ENCODE measurements around the gene GAS2L1.
A peak's percentile ranks its signal among the peaks of the same experiment; 100 is the strongest.

GAS2L1 gene

GRCh38 chr22:29265305-29265704, 41.1 kb upstream of the GAS2L1 start:
- H2AFZ ChIP-seq (ENCODE audit: low read depth, low read length): no peak overlapping the region
- no peak overlapping the region for H3K23ac ChIP-seq (ENCODE audit: low read length in 2 of 2)
- no peak overlapping the region for H2BK15ac ChIP-seq (ENCODE audit: low read depth, poor library complexity, severe bottlenecking)
- H3K79me1 ChIP-seq (replicated peaks; ENCODE audit: low read length, poor library complexity, severe bottlenecking): peaks cover 19% of the 10 kb centered on the region
- no peaks in the 10 kb centered on the region for H3K27me3 ChIP-seq (ENCODE audit: control insufficient read depth in 1 of 2, insufficient read depth in 1 of 2, low read length in 2 of 2)
- H4K8ac ChIP-seq (ENCODE audit: low read length): no peak overlapping the region
- no peak overlapping the region for H3K18ac ChIP-seq (ENCODE audit: low read depth in 1 of 2, low read length in 2 of 2)
- no peak overlapping the region for H4K91ac ChIP-seq (ENCODE audit: low read length)
- no peak overlapping the region for H2BK120ac ChIP-seq (ENCODE audit: low read depth, low read length)
- H3K9me3 ChIP-seq (ENCODE audit: control insufficient read depth, low read length): no peaks in the 10 kb centered on the region
- peaks cover 29 to 33% of the 10 kb centered on the region in 2 experiments for H3K36me3 ChIP-seq (ENCODE audit: control insufficient read depth in 1 of 2, insufficient read depth in 2 of 2, low read depth in 1 of 2, low read length in 2 of 2)
- 97% methylated on average over 5 of the region's 7 CpGs for WGBS
- peak overlapping the region; percentile 97 for H3K9ac ChIP-seq (ENCODE audit: low read length)
- no peak overlapping the region for H3K4me3 ChIP-seq (ENCODE audit: insufficient read depth in 1 of 2, low read depth in 1 of 2, low read length in 2 of 2)
- no peak overlapping the region for H2BK12ac ChIP-seq (ENCODE audit: low read length in 2 of 2)
- H2BK5ac ChIP-seq (ENCODE audit: low read depth, low read length, poor library complexity, severe bottlenecking): no peak overlapping the region
- no peak overlapping the region for H3K14ac ChIP-seq (ENCODE audit: low read length in 2 of 2)
- H3K4ac ChIP-seq (ENCODE audit: low read depth in 1 of 2, low read length in 2 of 2): peak overlapping the region in 1 of 2 experiments; percentile 46
- peaks cover 13% of the 10 kb centered on the region for H3K4me1 ChIP-seq (ENCODE audit: control insufficient read depth, insufficient read depth, low read depth, low read length)
- no peak for DNase-seq
- no peak overlapping the region for H3K4me2 ChIP-seq (ENCODE audit: low read length, poor library complexity, severe bottlenecking)
- H2AK5ac ChIP-seq (ENCODE audit: low read length, severe bottlenecking): no peak overlapping the region
- H3K27ac ChIP-seq (ENCODE audit: low read length, poor library complexity, severe bottlenecking): no peak overlapping the region

- no peak overlapping the region for H4K8ac ChIP-seq (ENCODE audit: low read length)
These were observed 40.5 kb upstream of the GAS2L1 start for GRCh38 chr22:29265929-29266328.

GRCh38 chr22:29266564-29267461, 39.6 kb upstream of the GAS2L1 start:
- Histone ChIP-seq H3K36me3 (ENCODE audit: control insufficient read depth in 1 of 2, insufficient read depth in 2 of 2, low read depth in 1 of 2, low read length in 2 of 2) (peaks cover 21 to 46% of the 10 kb centered on the region in 2 experiments), H2BK120ac (ENCODE audit: low read depth, low read length) (peak overlapping the region; percentile 80), H4K91ac (ENCODE audit: low read length) (peak overlapping the region; percentile 93), H2BK12ac (ENCODE audit: low read length in 2 of 2) (peak overlapping the region; percentile 68 to 79), H3K4ac (ENCODE audit: low read depth in 1 of 2, low read length in 2 of 2) (peak overlapping the region; percentile 65 to 98), H3K9ac (ENCODE audit: low read length) (peak overlapping the region; percentile 97), H3K79me1 (replicated peaks; ENCODE audit: low read length, poor library complexity, severe bottlenecking) (peaks cover 18% of the 10 kb centered on the region), H2BK5ac (ENCODE audit: low read depth, low read length, poor library complexity, severe bottlenecking) (peak overlapping the region; percentile 100), H2BK15ac (ENCODE audit: low read depth, poor library complexity, severe bottlenecking) (peak overlapping the region; percentile 65), H3K4me2 (ENCODE audit: low read length, poor library complexity, severe bottlenecking) (peak overlapping the region; percentile 91), H3K4me3 (ENCODE audit: insufficient read depth in 1 of 2, low read depth in 1 of 2, low read length in 2 of 2) (peak overlapping the region; percentile 75 to 95), H2AFZ (ENCODE audit: low read depth, low read length) (peak overlapping the region; percentile 68), H3K27me3 (ENCODE audit: control insufficient read depth in 1 of 2, insufficient read depth in 1 of 2, low read length in 2 of 2) (no peaks in the 10 kb centered on the region), H3K14ac (ENCODE audit: low read length in 2 of 2) (peak overlapping the region in 1 of 2 experiments; percentile 72), H3K4me1 (ENCODE audit: control insufficient read depth, insufficient read depth, low read depth, low read length) (peaks cover 13% of the 10 kb centered on the region), H4K8ac (ENCODE audit: low read length) (peak overlapping the region; percentile 97), H3K27ac (ENCODE audit: low read length, poor library complexity, severe bottlenecking) (peak overlapping the region; percentile 29), H3K9me3 (ENCODE audit: control insufficient read depth, low read length) (no peaks in the 10 kb centered on the region), H2AK5ac (ENCODE audit: low read length, severe bottlenecking) (peak overlapping the region; percentile 91), H3K18ac (ENCODE audit: low read depth in 1 of 2, low read length in 2 of 2) (peak overlapping the region; percentile 99), H3K23ac (ENCODE audit: low read length in 2 of 2) (peak overlapping the region in 1 of 2 experiments; percentile 54)
- peak; percentile 47 for DNase-seq
- WGBS: 11% methylated on average over 12 of the region's 13 CpGs

More at GRCh38 chr22:29265929-29266328, 40.5 kb upstream of the GAS2L1 start:
- DNase-seq: no peak
- Histone ChIP-seq H3K14ac (ENCODE audit: low read length in 2 of 2) (no peak overlapping the region), H3K27ac (ENCODE audit: low read length, poor library complexity, severe bottlenecking) (no peak overlapping the region), H3K36me3 (ENCODE audit: control insufficient read depth in 1 of 2, insufficient read depth in 2 of 2, low read depth in 1 of 2, low read length in 2 of 2) (peaks cover 23 to 38% of the 10 kb centered on the region in 2 experiments), H2BK15ac (ENCODE audit: low read depth, poor library complexity, severe bottlenecking) (no peak overlapping the region), H2AFZ (ENCODE audit: low read depth, low read length) (no peak overlapping the region), H3K18ac (ENCODE audit: low read depth in 1 of 2, low read length in 2 of 2) (no peak overlapping the region), H3K4me3 (ENCODE audit: insufficient read depth in 1 of 2, low read depth in 1 of 2, low read length in 2 of 2) (peak overlapping the region in 1 of 2 experiments; percentile 95), H3K79me1 (replicated peaks; ENCODE audit: low read length, poor library complexity, severe bottlenecking) (peaks cover 19% of the 10 kb centered on the region), H4K91ac (ENCODE audit: low read length) (no peak overlapping the region), H2BK120ac (ENCODE audit: low read depth, low read length) (no peak overlapping the region), H3K23ac (ENCODE audit: low read length in 2 of 2) (peak overlapping the region in 1 of 2 experiments; percentile 56), H3K9me3 (ENCODE audit: control insufficient read depth, low read length) (no peaks in the 10 kb centered on the region), H3K4me1 (ENCODE audit: control insufficient read depth, insufficient read depth, low read depth, low read length) (peaks cover 13% of the 10 kb centered on the region), H2AK5ac (ENCODE audit: low read length, severe bottlenecking) (peak overlapping the region; percentile 36), H2BK5ac (ENCODE audit: low read depth, low read length, poor library complexity, severe bottlenecking) (no peak overlapping the region), H3K9ac (ENCODE audit: low read length) (peak overlapping the region; percentile 97), H3K4me2 (ENCODE audit: low read length, poor library complexity, severe bottlenecking) (no peak overlapping the region), H3K27me3 (ENCODE audit: control insufficient read depth in 1 of 2, insufficient read depth in 1 of 2, low read length in 2 of 2) (no peaks in the 10 kb centered on the region), H3K4ac (ENCODE audit: low read depth in 1 of 2, low read length in 2 of 2) (no peak overlapping the region), H2BK12ac (ENCODE audit: low read length in 2 of 2) (peak overlapping the region in 1 of 2 experiments; percentile 21)
- 87% methylated on average over 4 of the region's 4 CpGs for WGBS

GRCh38 chr22:29267462-29267857, 39.0 kb upstream of the GAS2L1 start:
- Histone ChIP-seq H3K9me3 (ENCODE audit: control insufficient read depth, low read length) (no peaks in the 10 kb centered on the region), H3K14ac (ENCODE audit: low read length in 2 of 2) (no peak overlapping the region), H2BK120ac (ENCODE audit: low read depth, low read length) (peak overlapping the region; percentile 80), H3K36me3 (ENCODE audit: control insufficient read depth in 1 of 2, insufficient read depth in 2 of 2, low read depth in 1 of 2, low read length in 2 of 2) (peaks cover 21 to 53% of the 10 kb centered on the region in 2 experiments), H3K79me1 (replicated peaks; ENCODE audit: low read length, poor library complexity, severe bottlenecking) (peaks cover 18% of the 10 kb centered on the region), H3K23ac (ENCODE audit: low read length in 2 of 2) (peak overlapping the region in 1 of 2 experiments; percentile 54), H3K4me3 (ENCODE audit: insufficient read depth in 1 of 2, low read depth in 1 of 2, low read length in 2 of 2) (peak overlapping the region; percentile 75 to 95), H3K18ac (ENCODE audit: low read depth in 1 of 2, low read length in 2 of 2) (peak overlapping the region; percentile 99), H3K27ac (ENCODE audit: low read length, poor library complexity, severe bottlenecking) (peak overlapping the region; percentile 29), H3K27me3 (ENCODE audit: control insufficient read depth in 1 of 2, insufficient read depth in 1 of 2, low read length in 2 of 2) (no peaks in the 10 kb centered on the region), H3K4me2 (ENCODE audit: low read length, poor library complexity, severe bottlenecking) (peak overlapping the region; percentile 91), H2BK5ac (ENCODE audit: low read depth, low read length, poor library complexity, severe bottlenecking) (peak overlapping the region; percentile 100), H4K8ac (ENCODE audit: low read length) (peak overlapping the region; percentile 97), H2AFZ (ENCODE audit: low read depth, low read length) (peak overlapping the region; percentile 68), H3K4me1 (ENCODE audit: control insufficient read depth, insufficient read depth, low read depth, low read length) (peaks cover 13% of the 10 kb centered on the region), H2BK12ac (ENCODE audit: low read length in 2 of 2) (peak overlapping the region; percentile 56 to 79), H2AK5ac (ENCODE audit: low read length, severe bottlenecking) (peak overlapping the region; percentile 91), H2BK15ac (ENCODE audit: low read depth, poor library complexity, severe bottlenecking) (peak overlapping the region; percentile 71), H4K91ac (ENCODE audit: low read length) (peak overlapping the region; percentile 93), H3K4ac (ENCODE audit: low read depth in 1 of 2, low read length in 2 of 2) (peak overlapping the region; percentile 45 to 98), H3K9ac (ENCODE audit: low read length) (peak overlapping the region; percentile 97)
- WGBS: under 1% methylated on average over 32 of the region's 32 CpGs
- no peak for DNase-seq
